IMR-90 (cell line): ENCODE data around the gene DNAI7. TPM values are rescaled to one million over a fixed set of nuclear protein-coding genes. Genes with fewer than 3 reads are reported as not detected.

ENCODE experiments used
- MAFK ChIP-seq: IDR thresholded peaks from 2 replicates; pipeline ENCODE4 v1.6.1; 2012; ENCODE audit warnings: low read depth, low read length, improper control_type of control experiment
- RCOR1 ChIP-seq: IDR thresholded peaks from 2 replicates; pipeline ENCODE4 v1.6.1; 2012; ENCODE audit warnings: mild to moderate bottlenecking, low read length, improper control_type of control experiment; ENCODE audit not compliant: insufficient replicate concordance
- polyA plus RNA-seq, 3 experiments: library from polyadenylated mRNA; depleted of rRNA; stranded (reverse); fragments of >200 nt; gene quantifications; 2 replicates each; pipeline ENCODE4 v1.2.3, GENCODE V29; 2012; ENCODE audit warnings: low replicate concordance in 1 of 3
- total RNA-seq: library from RNA; depleted of rRNA; stranded (reverse); fragments of >200 nt; gene quantifications from 2 replicates; pipeline ENCODE4 v1.2.3, GENCODE V29; 2012
- TF ChIP-seq, protein P1 (sequence below): fragments of 150-350 bp; IDR thresholded peaks from 2 replicates; pipeline ENCODE4 v1.6.1; 2017; ENCODE audit warnings: mild to moderate bottlenecking, antibody characterized with exemption, low read length, low read depth

Gene DNAI7
- total and polyA plus RNA-seq, 2 of the 4 experiments (the other 2 are of a cell fraction) = under 0.01 to 0.07 TPM

- TF ChIP-seq, protein P1, sequence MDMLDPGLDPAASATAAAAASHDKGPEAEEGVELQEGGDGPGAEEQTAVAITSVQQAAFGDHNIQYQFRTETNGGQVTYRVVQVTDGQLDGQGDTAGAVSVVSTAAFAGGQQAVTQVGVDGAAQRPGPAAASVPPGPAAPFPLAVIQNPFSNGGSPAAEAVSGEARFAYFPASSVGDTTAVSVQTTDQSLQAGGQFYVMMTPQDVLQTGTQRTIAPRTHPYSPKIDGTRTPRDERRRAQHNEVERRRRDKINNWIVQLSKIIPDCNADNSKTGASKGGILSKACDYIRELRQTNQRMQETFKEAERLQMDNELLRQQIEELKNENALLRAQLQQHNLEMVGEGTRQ = no peak
- TF ChIP-seq MAFK (no peak), RCOR1 (no peak)
Measured at GRCh38 chr12:25241167-25242020, 46.4 kb upstream of the DNAI7 start (continued).
